ENCODE measurements around the gene EVA1A.

EVA1A gene

DNA sequence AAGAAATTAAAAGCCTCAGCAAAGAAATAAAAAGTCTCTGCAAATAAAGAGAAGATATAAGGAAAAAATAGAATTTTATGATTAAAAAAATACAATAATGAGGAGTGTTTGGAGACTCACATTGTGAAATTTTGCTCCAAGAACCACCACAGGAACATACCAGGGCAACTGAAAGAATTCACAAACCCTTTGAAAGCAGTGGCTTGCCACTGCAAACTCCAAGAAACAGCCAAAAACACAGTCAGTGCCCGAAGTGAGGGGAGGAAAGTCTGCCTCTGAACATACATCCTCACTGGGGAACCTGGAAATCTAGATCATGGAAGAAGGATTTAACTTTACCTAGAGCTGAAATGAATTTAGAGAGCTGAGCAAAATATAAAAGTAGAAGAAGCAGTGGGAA lies 33.1 kb downstream of the EVA1A start:
- Histone ChIP-seq H3K27me3 (ENCODE audit: control insufficient read depth, low read length) (no peaks in the 10 kb centered on the region), H3F3A (ENCODE audit: control insufficient read depth, insufficient read depth) (no peaks in the 10 kb centered on the region), H3K9me2 (replicated peaks; ENCODE audit: control insufficient read depth, low read length) (no peaks in the 10 kb centered on the region), H3K9me3 (ENCODE audit: control insufficient read depth, insufficient read depth, low read length) (no peaks in the 10 kb centered on the region), H3K36me3 (ENCODE audit: control insufficient read depth, low read length) (no peaks in the 10 kb centered on the region), H3K27ac (ENCODE audit: low read depth, low read length) (no peak overlapping the region), H3K4me1 (ENCODE audit: control insufficient read depth, low read length) (no peaks in the 10 kb centered on the region), H3K4me2 (ENCODE audit: low read length) (no peak overlapping the region), H3K4me3 (ENCODE audit: low read length) (no peak overlapping the region), H3K79me2 (ENCODE audit: control insufficient read depth, low read length) (no peaks in the 10 kb centered on the region), H4K20me1 (ENCODE audit: control insufficient read depth, insufficient read depth, low read depth, low read length) (no peaks in the 10 kb centered on the region)
- TF ChIP-seq, protein P1, sequence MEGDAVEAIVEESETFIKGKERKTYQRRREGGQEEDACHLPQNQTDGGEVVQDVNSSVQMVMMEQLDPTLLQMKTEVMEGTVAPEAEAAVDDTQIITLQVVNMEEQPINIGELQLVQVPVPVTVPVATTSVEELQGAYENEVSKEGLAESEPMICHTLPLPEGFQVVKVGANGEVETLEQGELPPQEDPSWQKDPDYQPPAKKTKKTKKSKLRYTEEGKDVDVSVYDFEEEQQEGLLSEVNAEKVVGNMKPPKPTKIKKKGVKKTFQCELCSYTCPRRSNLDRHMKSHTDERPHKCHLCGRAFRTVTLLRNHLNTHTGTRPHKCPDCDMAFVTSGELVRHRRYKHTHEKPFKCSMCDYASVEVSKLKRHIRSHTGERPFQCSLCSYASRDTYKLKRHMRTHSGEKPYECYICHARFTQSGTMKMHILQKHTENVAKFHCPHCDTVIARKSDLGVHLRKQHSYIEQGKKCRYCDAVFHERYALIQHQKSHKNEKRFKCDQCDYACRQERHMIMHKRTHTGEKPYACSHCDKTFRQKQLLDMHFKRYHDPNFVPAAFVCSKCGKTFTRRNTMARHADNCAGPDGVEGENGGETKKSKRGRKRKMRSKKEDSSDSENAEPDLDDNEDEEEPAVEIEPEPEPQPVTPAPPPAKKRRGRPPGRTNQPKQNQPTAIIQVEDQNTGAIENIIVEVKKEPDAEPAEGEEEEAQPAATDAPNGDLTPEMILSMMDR (IDR thresholded peaks at IDR 0.05; ENCODE audit: low read depth, low read length, poor library complexity, severe bottlenecking): no peak
- TF ChIP-seq EZH2phosphoT487 (IDR thresholded peaks at IDR 0.05; ENCODE audit: borderline replicate concordance, low read length): no peak

DNA sequence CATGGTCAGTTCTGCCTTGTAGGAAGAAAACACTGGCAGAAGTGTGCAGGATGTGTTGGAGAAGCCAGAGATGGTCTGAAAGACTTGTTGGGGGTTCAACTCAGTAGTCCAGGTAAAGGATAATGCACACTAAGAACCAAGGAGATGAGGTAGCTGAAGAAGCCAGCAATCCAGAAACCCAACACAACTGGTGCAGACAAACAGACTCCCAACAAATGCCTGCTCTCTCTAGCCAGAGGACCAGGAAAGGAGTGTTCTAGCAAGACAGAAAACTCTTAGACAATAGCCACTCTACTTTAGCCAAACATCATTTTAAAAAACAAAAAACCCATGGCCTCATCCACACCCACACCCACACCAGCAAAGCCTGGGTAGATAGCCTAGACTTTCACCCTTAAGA lies 33.9 kb downstream of the EVA1A start:
- no peaks in the 10 kb centered on the region for H3F3A ChIP-seq (ENCODE audit: control insufficient read depth, insufficient read depth)
- H3K4me3 ChIP-seq (ENCODE audit: low read length): no peak overlapping the region
- no peak overlapping the region for H3K27ac ChIP-seq (ENCODE audit: low read depth, low read length)
- H3K36me3 ChIP-seq (ENCODE audit: control insufficient read depth, low read length): no peaks in the 10 kb centered on the region
- no peaks in the 10 kb centered on the region for H3K27me3 ChIP-seq (ENCODE audit: control insufficient read depth, low read length)
- H3K4me1 ChIP-seq (ENCODE audit: control insufficient read depth, low read length): no peaks in the 10 kb centered on the region
- H3K9me2 ChIP-seq (replicated peaks; ENCODE audit: control insufficient read depth, low read length): no peaks in the 10 kb centered on the region
- TF ChIP-seq, protein P1 (IDR thresholded peaks at IDR 0.05; ENCODE audit: low read depth, low read length, poor library complexity, severe bottlenecking): no peak
- no peak for TF ChIP-seq EZH2phosphoT487 (IDR thresholded peaks at IDR 0.05; ENCODE audit: borderline replicate concordance, low read length)
- H3K9me3 ChIP-seq (ENCODE audit: control insufficient read depth, insufficient read depth, low read length): no peaks in the 10 kb centered on the region
- H4K20me1 ChIP-seq (ENCODE audit: control insufficient read depth, insufficient read depth, low read depth, low read length): no peaks in the 10 kb centered on the region
- no peaks in the 10 kb centered on the region for H3K79me2 ChIP-seq (ENCODE audit: control insufficient read depth, low read length)
- no peak overlapping the region for H3K4me2 ChIP-seq (ENCODE audit: low read length)

DNA sequence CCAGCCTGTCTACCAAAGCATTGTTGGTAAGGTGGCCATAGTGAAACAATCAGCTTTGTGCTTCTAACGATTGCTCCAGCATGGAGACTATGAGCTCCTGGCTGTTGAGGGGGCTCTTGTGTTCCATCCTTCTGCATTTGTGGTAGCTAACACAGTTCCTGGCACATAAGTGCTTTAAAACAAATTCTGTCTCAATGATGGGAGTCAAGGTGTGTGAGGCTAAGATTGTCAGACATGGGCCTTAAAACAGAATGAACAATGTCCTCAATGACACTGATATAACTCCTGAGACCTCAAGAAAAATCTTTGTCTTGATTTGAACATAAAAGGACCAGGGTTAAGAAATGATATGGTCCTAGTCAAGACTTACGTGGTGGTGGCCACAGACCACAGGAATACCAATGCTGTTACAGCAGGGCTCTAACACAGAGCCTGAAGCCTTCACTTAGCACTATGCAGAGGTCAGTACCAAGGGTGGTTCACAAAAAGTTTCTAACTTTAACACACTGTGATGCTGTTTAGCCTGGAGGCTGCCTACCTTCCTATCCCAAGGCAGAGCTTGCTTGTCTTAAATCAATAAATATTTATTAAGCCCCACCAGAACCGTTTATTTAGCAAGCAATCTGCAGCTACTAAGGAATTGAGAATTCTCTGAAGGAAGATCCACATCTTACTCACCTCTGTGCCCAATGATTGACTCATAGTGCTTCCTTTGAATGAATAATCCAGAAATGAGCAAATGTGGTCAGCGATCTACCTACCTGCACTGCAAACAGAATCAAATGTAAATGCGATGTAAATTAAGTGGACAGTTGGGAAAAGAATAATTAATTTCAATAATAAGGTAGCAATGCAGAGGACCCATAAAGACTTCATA lies 35.1 kb downstream of the EVA1A start:
- Histone ChIP-seq H3K27me3 (ENCODE audit: control insufficient read depth, low read length) (no peaks in the 10 kb centered on the region), H3K27ac (ENCODE audit: low read depth, low read length) (no peak overlapping the region), H3K4me2 (ENCODE audit: low read length) (no peak overlapping the region), H3K4me1 (ENCODE audit: control insufficient read depth, low read length) (no peaks in the 10 kb centered on the region), H3F3A (ENCODE audit: control insufficient read depth, insufficient read depth) (no peaks in the 10 kb centered on the region), H3K79me2 (ENCODE audit: control insufficient read depth, low read length) (no peaks in the 10 kb centered on the region), H3K9me2 (replicated peaks; ENCODE audit: control insufficient read depth, low read length) (no peaks in the 10 kb centered on the region), H3K9me3 (ENCODE audit: control insufficient read depth, insufficient read depth, low read length) (no peaks in the 10 kb centered on the region), H3K36me3 (ENCODE audit: control insufficient read depth, low read length) (no peaks in the 10 kb centered on the region), H4K20me1 (ENCODE audit: control insufficient read depth, insufficient read depth, low read depth, low read length) (no peaks in the 10 kb centered on the region), H3K4me3 (ENCODE audit: low read length) (no peak overlapping the region)
- TF ChIP-seq, protein P1 (IDR thresholded peaks at IDR 0.05; ENCODE audit: low read depth, low read length, poor library complexity, severe bottlenecking): no peak
- no peak for TF ChIP-seq EZH2phosphoT487 (IDR thresholded peaks at IDR 0.05; ENCODE audit: borderline replicate concordance, low read length)

Measured in DOHH2 (cell line).